PC-3 (cell line): ENCODE data around the gene DIAPH2.

ENCODE experiments used
- EZH2 ChIP-seq: fragments of 300-600 bp; sonication (generic); IDR thresholded peaks from one replicate; pipeline ENCODE4 v1.6.1; 2017; ENCODE audit warnings: antibody characterized with exemption, mild to moderate bottlenecking, low read length; ENCODE audit not compliant: unreplicated experiment
- EZH2phosphoT487 ChIP-seq: fragments of 300-600 bp; sonication (generic); IDR thresholded peaks from 2 replicates; pipeline ENCODE4 v1.6.1; 2018; ENCODE audit warnings: mild to moderate bottlenecking, antibody characterized with exemption, low read length, borderline replicate concordance
- TF ChIP-seq, protein P1 (sequence below): fragments of 300-600 bp; sonication (generic); conservative IDR thresholded peaks from 2 replicates; pipeline ENCODE4 v1.5.1; 2017; ENCODE audit warnings: antibody characterized with exemption, low read depth, mild to moderate bottlenecking, low read length

DNA sequence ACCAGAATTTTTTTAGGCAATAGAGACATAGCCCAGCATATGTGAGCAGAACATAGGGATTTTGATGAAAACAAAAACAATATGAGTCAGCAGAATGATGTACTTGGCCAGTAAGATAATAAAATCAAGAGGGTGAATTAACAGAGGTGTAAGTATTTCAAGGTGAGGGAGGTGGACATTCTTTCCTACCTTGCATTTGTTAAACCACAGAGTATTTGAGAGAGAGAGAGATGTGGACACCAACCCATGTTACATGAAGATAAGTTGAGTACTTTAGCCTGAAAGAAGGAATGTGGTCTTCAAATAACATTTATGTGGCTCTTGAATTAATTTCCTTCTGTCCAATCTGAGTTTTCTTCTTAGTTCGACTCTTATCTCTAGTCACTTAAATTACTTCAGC is 68.6 kb downstream of the DIAPH2 start:
- TF ChIP-seq, protein P1, sequence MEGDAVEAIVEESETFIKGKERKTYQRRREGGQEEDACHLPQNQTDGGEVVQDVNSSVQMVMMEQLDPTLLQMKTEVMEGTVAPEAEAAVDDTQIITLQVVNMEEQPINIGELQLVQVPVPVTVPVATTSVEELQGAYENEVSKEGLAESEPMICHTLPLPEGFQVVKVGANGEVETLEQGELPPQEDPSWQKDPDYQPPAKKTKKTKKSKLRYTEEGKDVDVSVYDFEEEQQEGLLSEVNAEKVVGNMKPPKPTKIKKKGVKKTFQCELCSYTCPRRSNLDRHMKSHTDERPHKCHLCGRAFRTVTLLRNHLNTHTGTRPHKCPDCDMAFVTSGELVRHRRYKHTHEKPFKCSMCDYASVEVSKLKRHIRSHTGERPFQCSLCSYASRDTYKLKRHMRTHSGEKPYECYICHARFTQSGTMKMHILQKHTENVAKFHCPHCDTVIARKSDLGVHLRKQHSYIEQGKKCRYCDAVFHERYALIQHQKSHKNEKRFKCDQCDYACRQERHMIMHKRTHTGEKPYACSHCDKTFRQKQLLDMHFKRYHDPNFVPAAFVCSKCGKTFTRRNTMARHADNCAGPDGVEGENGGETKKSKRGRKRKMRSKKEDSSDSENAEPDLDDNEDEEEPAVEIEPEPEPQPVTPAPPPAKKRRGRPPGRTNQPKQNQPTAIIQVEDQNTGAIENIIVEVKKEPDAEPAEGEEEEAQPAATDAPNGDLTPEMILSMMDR = no peak
- TF ChIP-seq EZH2 (no peak), EZH2phosphoT487 (no peak)
